DMS 273 (cell line): ENCODE data around the gene ELF3.
"Not testable (repeated sequence)": the region's sequence is repeated elsewhere in the genome, so short reads cannot be mapped to it uniquely, and the experiment has no call there.

Source experiments
- DNase-seq: peaks from one replicate; lab custom pipeline; 2025; ENCODE audit not compliant: unreplicated experiment; lab: John Stamatoyannopoulos, UW

The ELF3 gene

GRCh38 chr1:202063093-202063492 is 52.7 kb downstream of the ELF3 start:
- no peak for DNase-seq

- DNase-seq: not testable (repeated sequence)
Observed at GRCh38 chr1:202064889-202065312, 54.5 kb downstream of the ELF3 start.
